HL-60/S4 treated with retinoic acid at 250 ng/mL for 4 days and 3 days (cell line): Measurements from ENCODE around the gene REG4.
"Not testable (repeated sequence)": the region's sequence is repeated elsewhere in the genome, so short reads cannot be mapped to it uniquely, and the experiment has no call there.

Experiments used
- in situ Hi-C: fragments of 300-500 bp; cut with MboI; formaldehyde crosslinking; loops from 2 replicates; pipeline ENCODE4 v1.7.0; 2022; ENCODE audit warnings: low sequenced_read_pairs

REG4 gene

DNA sequence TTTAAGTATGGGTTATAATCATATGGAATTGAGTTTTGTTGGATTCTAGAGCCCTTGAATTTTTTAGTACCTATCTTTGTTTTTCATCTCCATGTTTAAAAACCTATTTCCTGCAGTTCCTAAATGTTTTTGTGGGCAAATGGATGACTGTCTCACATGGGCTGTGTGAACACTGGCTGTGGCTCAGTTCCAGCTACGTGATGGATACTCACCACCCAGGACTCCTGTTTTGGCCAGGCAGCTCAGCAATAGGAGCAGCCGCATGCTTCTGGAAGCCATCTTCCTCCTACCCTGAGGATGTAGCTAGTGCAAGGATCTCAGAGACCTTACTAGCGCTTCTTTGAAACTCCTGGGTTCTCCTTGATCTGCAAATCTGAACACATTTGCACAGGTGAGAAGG lies 2.8 kb downstream of the REG4 start:
- in situ Hi-C loops = no loop called here

DNA sequence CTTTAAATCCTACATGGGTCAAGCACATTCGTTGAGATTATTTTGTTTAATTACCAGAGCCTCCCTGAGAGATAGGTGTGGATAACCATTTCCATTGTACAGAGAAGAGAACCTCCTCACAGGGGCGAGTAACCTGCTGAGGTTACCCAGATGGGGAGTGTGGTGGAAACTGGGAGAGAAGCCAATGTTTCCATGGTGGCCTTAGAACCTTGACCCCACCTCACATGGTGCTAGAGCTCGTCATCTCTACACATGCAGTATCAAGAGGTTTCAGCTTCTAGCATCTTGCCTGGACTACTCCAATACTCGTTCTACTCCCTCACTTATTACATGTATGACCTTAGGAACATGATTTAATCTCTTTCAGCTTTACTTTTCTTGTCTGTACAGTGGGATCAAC lies 4.8 kb downstream of the REG4 start:
- in situ Hi-C loops = no loop called here

DNA sequence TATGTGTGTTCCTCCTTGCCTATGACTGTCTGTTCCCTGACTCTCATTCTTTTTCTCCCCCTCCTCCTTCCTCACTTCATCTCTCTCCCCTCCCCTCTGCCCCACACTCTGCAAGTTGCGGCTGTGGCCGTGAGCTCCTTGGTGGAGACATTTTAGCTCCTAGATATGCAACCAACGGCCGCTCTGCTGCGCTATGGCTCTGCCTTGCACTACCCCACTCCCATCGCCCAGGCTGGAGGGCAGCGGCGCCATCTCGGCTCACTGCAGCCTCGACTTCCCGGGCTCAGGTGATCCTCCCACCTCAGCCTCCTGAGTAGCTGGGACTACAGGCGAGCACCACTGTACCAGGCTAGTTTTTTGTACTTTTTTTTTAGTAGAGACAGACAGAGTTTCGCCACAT lies 5.5 kb downstream of the REG4 start:
- in situ Hi-C loops = no loop called here

DNA sequence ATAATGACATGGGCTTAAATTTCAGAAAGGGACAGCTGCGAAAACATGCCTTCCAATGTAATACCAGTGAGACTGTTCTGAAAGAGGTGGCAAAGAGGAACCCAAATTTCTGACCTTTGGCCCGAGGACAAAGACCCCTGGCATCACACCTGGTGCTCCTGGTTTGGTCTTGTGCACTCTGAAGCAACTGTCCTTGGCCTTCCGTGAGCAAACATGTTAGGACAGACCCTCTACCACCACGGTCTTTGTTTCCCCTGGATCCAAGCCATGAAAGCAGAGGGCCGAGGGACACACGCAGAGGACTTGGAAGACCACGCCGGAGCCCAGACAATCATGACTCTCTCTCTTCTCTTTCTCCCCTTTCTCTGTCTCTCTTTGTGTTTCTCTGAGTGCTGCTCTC lies 6.0 kb downstream of the REG4 start:
- in situ Hi-C loops = no loop called here

DNA sequence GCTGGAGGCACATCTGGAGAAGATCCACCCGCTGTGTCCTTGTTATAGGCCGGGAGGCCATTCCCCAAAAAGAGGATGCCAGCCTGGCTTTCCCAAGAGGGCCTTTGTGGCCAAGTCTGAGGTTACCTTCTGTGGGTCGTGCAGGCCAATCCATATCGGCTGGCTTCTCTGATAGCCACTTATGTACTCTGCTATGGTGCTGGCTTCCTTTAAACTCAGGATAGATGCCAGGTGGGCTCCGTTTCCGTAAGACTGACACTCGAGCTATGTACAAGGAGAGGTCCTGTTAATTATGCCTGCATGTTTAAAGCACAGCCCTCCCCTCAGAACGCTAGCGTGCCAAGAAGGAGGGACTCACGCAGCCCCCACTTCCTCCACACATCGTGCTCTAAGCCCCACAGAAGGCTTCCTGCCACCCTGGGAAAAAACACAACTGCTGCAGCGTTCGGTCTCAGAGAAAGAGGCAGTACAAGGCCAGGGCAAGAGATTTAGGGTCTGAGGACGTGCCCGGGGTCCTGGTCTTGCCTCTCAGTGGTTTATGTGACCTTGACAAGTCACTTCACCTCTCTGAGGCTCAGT lies 11.6 kb downstream of the REG4 start:
- in situ Hi-C loops = no loop called here

DNA sequence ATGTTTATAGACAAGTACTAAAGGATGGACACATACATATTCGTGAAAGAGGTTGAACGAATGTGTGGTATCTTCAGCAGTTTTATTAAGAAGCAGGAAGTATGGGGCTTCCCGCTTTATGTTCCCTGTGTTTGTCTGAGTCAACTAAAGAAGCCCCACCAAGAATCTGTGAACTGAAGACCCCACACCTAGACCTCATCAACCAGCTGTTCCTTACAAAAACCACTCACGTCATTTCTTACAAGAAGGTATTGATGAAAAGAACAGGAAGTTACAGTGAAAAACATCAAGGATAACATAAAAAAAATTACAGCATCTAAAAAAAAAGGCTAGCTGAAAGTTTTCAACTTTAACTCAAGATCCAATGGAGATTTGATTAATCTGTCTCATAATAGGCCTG lies 12.3 kb downstream of the REG4 start:
- in situ Hi-C loops = no loop called here

DNA sequence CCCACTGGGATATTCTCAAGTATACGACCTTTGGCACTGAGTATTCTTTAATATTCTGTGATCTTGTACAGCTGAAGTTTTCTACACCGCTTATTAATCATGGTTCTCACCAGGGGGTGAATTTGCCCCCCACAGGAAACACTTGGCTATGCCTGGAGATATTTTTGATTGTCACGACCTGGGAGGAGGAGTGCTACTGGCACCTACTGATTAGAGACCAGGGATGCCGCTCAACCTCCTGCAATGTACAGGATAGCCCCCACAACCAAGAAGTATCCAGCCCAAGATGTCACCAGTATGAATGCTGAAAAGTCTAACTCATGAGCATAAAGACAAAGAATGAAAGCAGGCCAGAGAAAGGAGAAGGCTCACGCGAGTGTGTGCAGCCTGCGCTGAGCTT lies 13.7 kb downstream of the REG4 start:
- in situ Hi-C loops = no loop called here

DNA sequence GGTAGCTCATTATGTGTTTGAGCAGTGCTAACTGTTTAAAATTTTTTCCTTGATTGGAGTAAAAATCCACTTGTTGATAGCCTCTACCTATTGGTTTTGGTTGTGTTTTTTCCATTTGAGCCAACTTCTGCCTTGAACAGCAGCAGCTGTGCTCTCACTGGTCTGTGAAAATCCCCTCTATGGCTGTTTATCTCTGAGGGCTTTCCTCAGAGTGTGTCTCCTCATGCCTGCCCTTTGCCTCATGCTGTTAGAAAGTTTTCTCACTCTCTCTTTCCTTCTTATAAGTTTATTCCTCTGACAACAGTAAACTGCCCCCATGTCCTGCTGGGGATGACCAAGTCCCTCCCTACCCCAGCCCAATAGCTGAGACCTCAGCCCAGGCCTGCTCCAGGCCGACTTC lies 14.1 kb downstream of the REG4 start:
- in situ Hi-C loops = no loop called here

DNA sequence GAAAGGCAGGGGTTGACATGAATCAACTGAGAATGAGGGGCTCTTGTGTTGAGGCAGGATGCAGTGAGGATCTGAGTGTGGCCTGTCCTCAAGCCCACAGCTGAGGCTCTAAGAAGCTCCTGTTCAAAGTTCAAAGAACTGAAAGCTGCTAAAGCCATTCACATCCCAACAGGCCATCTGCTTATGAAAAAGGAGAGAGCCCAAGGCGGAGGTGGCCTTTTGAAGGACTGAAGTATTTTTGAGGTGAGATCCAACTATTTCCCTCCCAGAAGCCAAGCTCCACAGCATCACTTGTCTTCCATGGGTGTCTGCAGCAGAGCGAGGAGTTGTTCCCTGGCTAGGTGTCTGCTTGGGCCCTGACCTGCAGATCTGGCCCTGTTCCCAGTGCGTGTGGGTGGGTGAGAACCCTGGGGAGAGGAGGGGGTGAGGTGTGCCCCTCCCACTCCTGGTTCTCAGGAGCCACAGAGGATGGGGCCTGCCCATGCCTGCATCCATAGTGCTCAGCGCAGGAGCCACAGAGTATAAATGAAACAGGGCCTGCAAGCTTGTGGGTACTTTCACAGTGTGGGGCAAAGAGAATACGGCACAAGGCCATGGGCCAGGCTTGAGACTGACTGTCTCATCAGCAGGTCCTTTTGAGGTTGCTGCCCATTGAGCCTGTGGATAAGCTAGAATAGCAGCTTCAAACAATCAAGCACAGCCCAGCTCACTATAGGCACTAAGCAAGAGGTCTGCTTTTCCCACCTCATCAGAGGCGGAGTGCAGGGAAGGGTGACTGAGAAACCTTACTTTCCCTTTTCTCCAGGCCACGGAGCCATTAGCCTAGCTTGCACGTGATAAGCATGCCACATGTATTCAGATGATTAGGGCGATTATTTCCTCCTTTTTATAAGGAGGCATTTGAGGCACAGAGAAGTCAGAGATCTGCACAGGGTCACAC lies 15.7 kb downstream of the REG4 start:
- in situ Hi-C loops = no loop called here

DNA sequence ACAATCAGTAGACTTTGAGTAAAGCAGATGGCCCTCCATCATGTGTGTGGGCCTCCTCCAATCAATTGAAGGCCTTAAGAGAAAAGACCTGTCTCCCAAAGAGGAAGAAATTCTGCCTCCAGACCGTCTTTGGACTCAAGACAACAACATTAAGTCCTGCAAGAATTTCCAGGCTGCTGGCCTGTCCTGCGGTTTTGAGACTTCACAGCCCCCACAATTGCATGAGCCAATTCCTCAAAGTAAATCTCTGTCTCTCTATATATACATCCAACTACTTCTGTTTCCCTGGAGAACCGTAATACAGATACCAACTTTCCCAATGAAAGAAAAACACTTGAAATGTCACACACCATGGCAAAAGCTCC lies 16.4 kb downstream of the REG4 start:
- in situ Hi-C loops = no loop called here

DNA sequence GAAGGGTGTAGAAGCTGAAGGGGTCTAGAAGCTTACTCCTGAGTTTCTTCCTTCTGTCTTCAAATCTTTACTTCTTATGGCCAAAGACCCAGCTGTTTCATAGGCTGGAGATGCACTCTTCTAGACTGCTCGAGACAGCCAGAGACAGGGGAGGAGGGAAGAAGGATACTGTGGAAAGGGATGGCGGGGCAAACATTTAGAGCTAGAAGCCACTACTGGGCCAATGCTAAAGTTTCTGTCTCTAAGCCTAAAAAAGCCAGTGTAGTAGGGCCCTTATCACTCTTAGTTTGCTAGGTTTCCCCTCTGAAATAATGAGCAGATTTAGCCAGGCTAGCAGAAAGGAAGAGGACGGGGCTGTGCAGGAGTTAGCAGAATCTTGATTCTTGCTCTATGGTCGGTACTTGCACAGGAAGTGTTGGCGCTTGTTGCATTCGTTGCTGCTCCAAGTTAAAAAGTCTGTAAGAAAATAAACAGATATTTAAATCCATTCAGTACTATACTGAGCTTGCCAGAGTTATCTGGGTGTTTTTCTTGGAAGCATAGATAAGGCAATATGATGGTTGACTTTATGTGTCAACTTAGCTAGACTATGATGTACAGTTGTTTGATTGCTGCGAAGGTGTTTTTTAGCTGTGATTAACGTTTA lies 16.9 kb downstream of the REG4 start:
- in situ Hi-C loops = no loop called here

DNA sequence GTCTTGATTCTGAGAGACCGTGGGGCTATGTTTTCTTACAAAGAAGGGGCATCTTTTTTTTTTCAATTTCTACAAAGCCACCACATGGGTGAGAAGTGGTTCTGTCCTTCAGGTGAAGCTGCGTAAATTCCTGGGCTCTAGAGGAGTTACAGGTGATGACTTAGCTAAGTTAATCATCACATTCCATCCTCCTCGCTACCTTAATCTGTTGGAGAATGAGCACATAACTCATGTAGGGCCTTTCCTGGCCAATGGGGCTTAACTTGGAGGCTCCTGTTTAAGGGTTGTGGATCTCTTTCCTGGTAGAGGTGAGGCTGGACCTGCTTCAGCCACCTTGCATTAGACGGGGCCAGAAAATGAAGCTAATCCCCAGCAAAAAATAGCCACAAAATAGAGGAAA lies 19.9 kb downstream of the REG4 start:
- in situ Hi-C loops = no loop called here

DNA sequence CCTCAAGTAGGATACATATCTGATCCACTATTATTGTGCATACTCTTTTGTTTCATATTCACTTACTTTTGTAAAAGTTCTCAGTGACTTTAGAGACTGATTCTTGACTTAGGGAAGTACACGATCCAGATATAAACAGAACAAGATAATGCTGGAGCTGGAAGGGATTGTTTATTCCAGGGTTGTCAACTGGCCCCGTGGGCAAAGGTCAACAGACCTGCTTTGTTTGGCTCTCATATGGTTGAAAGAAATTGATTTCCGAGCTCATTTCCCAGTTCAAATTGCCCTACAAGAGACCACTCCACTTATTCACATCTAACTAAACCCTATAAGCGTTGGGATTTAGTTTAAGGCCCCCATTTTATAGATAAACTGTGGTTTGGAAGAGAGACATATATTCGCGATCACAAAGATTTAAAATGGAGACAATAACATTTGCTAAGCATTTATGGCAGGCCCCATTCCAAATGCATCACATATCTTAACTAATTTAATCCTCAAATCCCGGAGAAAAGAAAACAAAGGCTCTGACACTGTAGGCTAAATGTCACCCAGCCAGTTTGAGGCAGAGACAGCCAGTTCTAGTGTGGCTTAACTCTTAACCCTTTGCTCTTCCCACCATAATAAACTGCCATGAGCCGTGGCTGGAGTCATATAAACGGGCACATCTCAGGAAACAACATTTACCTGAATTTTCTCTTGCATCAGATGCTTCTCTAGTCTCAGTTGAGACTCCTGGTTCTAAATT lies 20.6 kb downstream of the REG4 start:
- in situ Hi-C loops = no loop called here

DNA sequence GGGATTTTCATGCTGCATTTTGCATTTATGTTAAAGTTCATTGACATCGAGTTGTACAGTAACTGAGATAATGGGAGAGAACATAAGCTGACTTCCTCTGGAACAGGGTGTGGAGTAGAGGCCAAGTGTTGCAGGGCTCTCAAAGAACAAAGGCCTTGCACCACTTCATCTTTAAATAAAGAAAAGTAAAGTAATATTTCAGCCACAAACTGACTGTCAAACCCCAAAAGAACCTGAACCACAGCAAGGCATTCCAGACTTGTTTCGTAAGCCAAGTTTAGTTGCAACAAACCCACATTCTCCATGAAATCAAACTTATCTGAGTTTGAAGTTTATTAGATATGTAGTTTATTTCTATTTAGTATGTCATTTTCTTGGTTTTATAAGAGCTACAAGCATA lies 23.5 kb downstream of the REG4 start:
- in situ Hi-C loops = no loop called here

DNA sequence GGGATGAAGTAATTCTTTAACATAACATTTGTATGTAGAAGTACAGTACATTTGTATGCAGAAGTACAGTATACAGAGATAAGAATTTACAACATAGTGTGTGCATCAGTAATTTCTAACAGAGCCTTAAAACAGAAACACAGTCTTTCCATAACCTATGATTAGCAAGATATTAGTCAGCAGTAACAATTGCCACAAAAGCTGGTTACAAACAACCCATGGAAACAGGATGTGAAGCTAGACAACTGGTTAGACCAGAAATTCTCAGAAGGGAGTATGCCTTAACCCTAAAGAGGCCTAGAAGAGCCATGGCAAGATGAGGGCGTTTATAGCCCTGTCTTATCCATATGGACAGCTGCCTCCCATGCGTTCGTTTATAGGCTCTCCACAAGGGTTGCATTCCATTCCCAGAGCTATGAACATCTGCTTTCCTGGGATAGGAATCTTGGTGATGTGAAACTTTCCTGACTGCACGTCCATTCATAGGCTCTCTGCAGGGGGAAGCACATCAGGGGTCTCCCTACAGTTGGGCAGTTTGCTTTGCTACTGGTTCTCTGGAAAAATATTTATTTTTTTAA lies 24.7 kb downstream of the REG4 start:
- in situ Hi-C loops = not testable (repeated sequence)

DNA sequence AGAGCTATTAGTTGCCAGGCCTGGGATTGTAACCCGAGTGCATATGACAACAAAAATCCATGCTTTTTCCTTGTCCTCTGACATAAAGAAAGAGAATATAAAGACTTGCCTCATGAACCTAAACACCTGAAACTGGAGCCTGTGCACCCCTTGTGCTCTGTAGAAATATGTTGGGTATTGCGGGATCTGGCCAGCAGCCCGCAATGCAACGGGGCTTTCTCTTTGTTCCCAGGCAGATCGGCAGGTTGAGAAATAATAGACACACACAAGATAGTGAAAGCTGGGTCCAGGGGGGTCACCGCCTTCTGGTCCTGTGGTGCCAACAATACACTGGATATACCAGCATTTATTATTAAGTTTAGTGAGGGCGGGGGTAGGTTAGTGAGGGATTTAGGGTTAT lies 25.2 kb downstream of the REG4 start:
- in situ Hi-C loops = not testable (repeated sequence)

DNA sequence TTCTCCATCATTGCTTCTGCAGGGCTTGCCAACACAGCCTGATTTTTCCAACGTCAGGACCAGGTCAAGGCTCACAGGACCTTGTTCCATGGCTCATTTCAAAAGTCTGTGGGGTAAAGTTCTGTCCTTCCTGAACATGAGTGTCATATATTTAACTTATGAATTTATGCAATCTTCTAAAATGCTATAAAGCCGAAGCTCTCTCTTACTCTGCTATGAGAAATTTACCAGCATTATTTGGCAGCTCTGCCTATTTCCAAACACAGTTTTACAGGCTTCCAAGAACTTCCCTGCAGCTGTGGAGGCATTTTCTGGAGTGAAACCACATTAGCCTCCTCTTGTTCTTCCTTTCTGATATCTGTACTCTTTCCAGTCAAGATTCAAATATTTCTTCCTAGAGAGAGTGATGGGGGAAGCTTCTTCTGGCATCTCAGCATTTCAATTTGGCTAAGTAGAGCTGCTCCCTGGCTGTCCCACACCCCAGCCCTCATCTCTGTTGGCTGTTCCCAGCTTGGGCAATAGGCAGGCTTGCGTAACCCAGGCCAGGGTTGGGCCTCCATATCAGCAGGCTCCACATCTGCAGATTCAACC lies 27.0 kb downstream of the REG4 start:
- in situ Hi-C loops = no loop called here

DNA sequence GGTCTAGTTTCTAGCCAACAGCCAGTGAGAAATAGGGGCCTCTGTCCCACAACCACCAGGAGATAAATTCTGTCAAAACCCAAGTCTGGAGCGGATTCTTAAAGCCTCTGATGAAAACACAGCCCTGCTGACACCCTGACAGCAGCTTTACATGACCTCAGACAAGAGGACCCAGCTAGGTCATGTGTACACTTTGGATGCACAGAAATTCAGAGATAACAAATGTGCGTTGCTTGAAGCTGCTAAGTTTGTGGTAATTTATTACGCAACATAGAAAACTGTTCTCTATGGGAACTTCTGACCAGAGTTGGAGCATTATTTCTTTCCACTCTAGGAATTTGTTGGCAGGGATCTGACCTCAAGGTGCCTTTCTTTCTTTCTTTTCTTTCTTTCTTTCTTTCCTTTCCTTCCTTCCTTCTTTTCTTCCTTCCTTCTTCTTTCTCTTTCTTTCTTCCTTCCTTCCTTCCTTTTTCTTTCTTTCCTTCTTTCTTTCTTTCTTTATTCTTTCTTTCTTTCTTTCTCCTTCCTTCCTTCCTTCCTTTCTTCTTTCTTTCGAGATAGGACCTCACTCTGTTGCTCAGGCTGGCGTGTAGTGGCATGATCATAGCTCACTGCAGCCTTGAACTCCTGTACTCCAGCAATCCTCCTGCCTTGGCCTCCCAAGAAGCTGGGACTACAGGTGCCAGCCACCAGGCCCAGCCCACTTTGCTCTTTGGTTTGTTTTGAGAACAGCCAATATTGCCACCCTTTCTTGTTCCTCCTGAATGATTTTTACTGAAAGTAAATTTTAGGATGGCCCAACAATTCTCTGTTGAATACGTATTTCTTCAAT lies 27.7 kb downstream of the REG4 start:
- in situ Hi-C loops = no loop called here

DNA sequence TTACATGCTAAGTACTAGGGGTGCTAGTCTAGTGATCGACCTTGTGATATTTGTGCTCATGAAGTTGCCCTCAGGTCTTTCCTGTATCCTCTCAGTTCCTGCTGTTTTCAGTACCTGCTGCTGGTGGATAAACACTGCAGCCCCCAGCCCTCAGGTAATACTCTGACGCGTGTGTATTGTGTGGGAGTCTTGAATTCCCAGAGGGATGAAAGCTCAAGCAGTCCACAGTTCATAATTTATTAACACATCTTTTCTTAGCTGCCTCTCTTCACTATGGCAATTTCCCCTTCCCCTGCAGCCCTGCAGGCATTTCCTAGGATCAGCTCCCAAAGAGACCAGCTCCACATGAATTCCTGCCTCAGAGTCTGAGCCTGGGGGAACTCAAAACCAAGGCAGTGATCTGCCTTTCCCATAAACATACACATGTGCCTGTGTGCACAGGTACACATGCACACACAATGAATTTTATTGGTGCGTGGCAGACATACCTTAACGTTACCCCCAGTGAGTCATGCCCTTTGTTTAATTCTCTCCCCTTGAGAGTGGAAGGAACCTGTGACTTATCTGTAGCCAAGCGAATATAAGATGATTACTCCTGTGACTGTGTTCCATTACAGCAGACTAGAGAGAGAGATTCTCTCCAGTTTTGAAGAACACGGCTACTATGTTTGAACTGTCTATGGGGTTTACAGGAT lies 28.5 kb downstream of the REG4 start:
- in situ Hi-C loops = no loop called here
